ENCODE results near the gene ATM.

ATM gene

GRCh38 chr11:108198833-108199232 lies 24.0 kb upstream of the ATM start:
- TF ChIP-seq EZH2phosphoT487 (IDR thresholded peaks at IDR 0.05; ENCODE audit: borderline replicate concordance): no peak
- no peak for TF ChIP-seq CTCF (conservative IDR thresholded peaks at IDR 0.05; ENCODE audit: low read length)
- Histone ChIP-seq H3K27me3 (ENCODE audit: insufficient read depth, low read length, poor library complexity, severe bottlenecking) (no peaks in the 10 kb centered on the region), H3K9me3 (ENCODE audit: insufficient read depth, low read depth, low read length) (no peaks in the 10 kb centered on the region), H3F3A (ENCODE audit: low read depth) (no peaks in the 10 kb centered on the region), H3K79me2 (ENCODE audit: insufficient read depth, low read length) (peaks cover 39% of the 10 kb centered on the region), H3K36me3 (ENCODE audit: insufficient read depth, low read length) (peaks cover 45% of the 10 kb centered on the region), H3K4me3 (ENCODE audit: low read length, poor library complexity, severe bottlenecking) (no peak overlapping the region), H2AFZ (ENCODE audit: low read length) (no peak overlapping the region), H3K4me2 (ENCODE audit: low read depth, low read length, poor library complexity, severe bottlenecking) (no peak overlapping the region), H3K4me1 (ENCODE audit: insufficient read depth, low read length, poor library complexity, severe bottlenecking) (peaks cover 7% of the 10 kb centered on the region), H3K9ac (ENCODE audit: low read depth, low read length, poor library complexity, severe bottlenecking) (no peak overlapping the region), H4K20me1 (ENCODE audit: insufficient read depth, low read length, poor library complexity, severe bottlenecking) (peaks cover 9% of the 10 kb centered on the region), H3K9me2 (replicated peaks; ENCODE audit: low read depth, low read length) (no peaks in the 10 kb centered on the region)

- Histone ChIP-seq H3K36me3 (ENCODE audit: insufficient read depth, low read length) (peaks cover 45% of the 10 kb centered on the region), H3K4me3 (ENCODE audit: low read length, poor library complexity, severe bottlenecking) (no peak overlapping the region), H3K4me2 (ENCODE audit: low read depth, low read length, poor library complexity, severe bottlenecking) (no peak overlapping the region)
Measured at GRCh38 chr11:108199446-108200321, 23.2 kb upstream of the ATM start.

GRCh38 chr11:108203075-108203474 lies 19.8 kb upstream of the ATM start:
- Histone ChIP-seq H3K9me2 (replicated peaks; ENCODE audit: low read depth, low read length) (no peaks in the 10 kb centered on the region), H3K36me3 (ENCODE audit: insufficient read depth, low read length) (peaks cover 52% of the 10 kb centered on the region), H3K9me3 (ENCODE audit: insufficient read depth, low read depth, low read length) (peaks cover 37% of the 10 kb centered on the region; the same call in 1 of the 2 replicates), H3K9ac (ENCODE audit: low read depth, low read length, poor library complexity, severe bottlenecking) (no peak overlapping the region), H4K20me1 (ENCODE audit: insufficient read depth, low read length, poor library complexity, severe bottlenecking) (peaks cover 7% of the 10 kb centered on the region), H3K4me2 (ENCODE audit: low read depth, low read length, poor library complexity, severe bottlenecking) (no peak overlapping the region), H3F3A (ENCODE audit: low read depth) (no peaks in the 10 kb centered on the region), H3K27me3 (ENCODE audit: insufficient read depth, low read length, poor library complexity, severe bottlenecking) (no peaks in the 10 kb centered on the region), H3K79me2 (ENCODE audit: insufficient read depth, low read length) (peaks cover 64% of the 10 kb centered on the region), H2AFZ (ENCODE audit: low read length) (no peak overlapping the region), H3K4me1 (ENCODE audit: insufficient read depth, low read length, poor library complexity, severe bottlenecking) (peaks cover 7% of the 10 kb centered on the region), H3K4me3 (ENCODE audit: low read length, poor library complexity, severe bottlenecking) (no peak overlapping the region)
- TF ChIP-seq CTCF (conservative IDR thresholded peaks at IDR 0.05; ENCODE audit: low read length): no peak
- no peak for TF ChIP-seq EZH2phosphoT487 (IDR thresholded peaks at IDR 0.05; ENCODE audit: borderline replicate concordance)

More at GRCh38 chr11:108199446-108200321, 23.2 kb upstream of the ATM start:
- H3F3A ChIP-seq (ENCODE audit: low read depth): no peaks in the 10 kb centered on the region
- H3K9me3 ChIP-seq (ENCODE audit: insufficient read depth, low read depth, low read length): peaks cover 7% of the 10 kb centered on the region; the same call in 1 of the 2 replicates
- H3K27me3 ChIP-seq (ENCODE audit: insufficient read depth, low read length, poor library complexity, severe bottlenecking): no peaks in the 10 kb centered on the region
- H4K20me1 ChIP-seq (ENCODE audit: insufficient read depth, low read length, poor library complexity, severe bottlenecking): peaks cover 9% of the 10 kb centered on the region
- peaks cover 7% of the 10 kb centered on the region for H3K4me1 ChIP-seq (ENCODE audit: insufficient read depth, low read length, poor library complexity, severe bottlenecking)
- peaks cover 48% of the 10 kb centered on the region for H3K79me2 ChIP-seq (ENCODE audit: insufficient read depth, low read length)
- no peak overlapping the region for H3K9ac ChIP-seq (ENCODE audit: low read depth, low read length, poor library complexity, severe bottlenecking)
- TF ChIP-seq EZH2phosphoT487 (IDR thresholded peaks at IDR 0.05; ENCODE audit: borderline replicate concordance) (no peak), CTCF (conservative IDR thresholded peaks at IDR 0.05; ENCODE audit: low read length) (no peak)
- no peaks in the 10 kb centered on the region for H3K9me2 ChIP-seq (replicated peaks; ENCODE audit: low read depth, low read length)
- H2AFZ ChIP-seq (ENCODE audit: low read length): no peak overlapping the region

Data from Loucy (cell line).